Glomerular visceral epithelial cell (primary cell): ENCODE measurements around the gene SCGB1C1.
"Not testable (repeated sequence)": the region's sequence is repeated elsewhere in the genome, so short reads cannot be mapped to it uniquely, and the experiment has no call there.

Source experiments
- DNase-seq: peaks from one replicate; pipeline ENCODE4 v3.0.0-alpha.2; 2016; ENCODE audit errors: extremely low spot score

Gene SCGB1C1

GRCh38 chr11:192674-193128, at the start of gene SCGB1C1:
TSS of gene SCGB1C1 (plus strand) at chr11:193078. CDS start at chr11:193100, 22 bp downstream.
- DNase-seq: not testable (repeated sequence)

- DNase-seq: not testable (repeated sequence)
Observed at GRCh38 chr11:180242-180641, 12.6 kb upstream of the SCGB1C1 start.

- not testable (repeated sequence) for DNase-seq
Observed at GRCh38 chr11:189200-189783, 3.6 kb upstream of the SCGB1C1 start.

- not testable (repeated sequence) for DNase-seq
Observed at GRCh38 chr11:189843-190311, 3.0 kb upstream of the SCGB1C1 start.

GRCh38 chr11:190546-190945, 2.3 kb upstream of the SCGB1C1 start:
- DNase-seq: not testable (repeated sequence)

- DNase-seq: not testable (repeated sequence)
Observed at GRCh38 chr11:191490-192478, 1.1 kb upstream of the SCGB1C1 start.

- DNase-seq: not testable (repeated sequence)
Observed at GRCh38 chr11:193481-193880, 603 bp downstream of the SCGB1C1 start.

- DNase-seq: no peak
Observed at GRCh38 chr11:196786-197731, 4.2 kb downstream of the SCGB1C1 start.

GRCh38 chr11:197741-198235, 4.9 kb downstream of the SCGB1C1 start:
- DNase-seq: no peak

GRCh38 chr11:198236-198806, 5.4 kb downstream of the SCGB1C1 start:
- DNase-seq: no peak

GRCh38 chr11:199004-199581, 6.2 kb downstream of the SCGB1C1 start:
- no peak for DNase-seq

GRCh38 chr11:199782-200181, 6.9 kb downstream of the SCGB1C1 start:
- no peak for DNase-seq

GRCh38 chr11:200224-201003, 7.5 kb downstream of the SCGB1C1 start:
- DNase-seq: no peak

GRCh38 chr11:201966-202365, 9.1 kb downstream of the SCGB1C1 start:
- DNase-seq: no peak

- DNase-seq: no peak
Observed at GRCh38 chr11:202490-202889, 9.6 kb downstream of the SCGB1C1 start.

- no peak for DNase-seq
Observed at GRCh38 chr11:203056-203944, 10.4 kb downstream of the SCGB1C1 start.

- no peak for DNase-seq
Observed at GRCh38 chr11:203945-204586, 11.2 kb downstream of the SCGB1C1 start.

GRCh38 chr11:204587-205109, 11.8 kb downstream of the SCGB1C1 start:
- DNase-seq: no peak
